H1 (cell line): Measurements from ENCODE around the gene SLC24A3. TPM values are rescaled to one million over a fixed set of nuclear protein-coding genes. Genes with fewer than 3 reads are reported as not detected.

Experiments used
- ASH2L ChIP-seq: fragments of 200-600, 300-600 bp; sonication (generic); IDR thresholded peaks from one replicate; pipeline ENCODE4 v1.7.1; 2017; ENCODE audit warnings: low read length
- CEBPB ChIP-seq: IDR thresholded peaks from 2 replicates; pipeline ENCODE4 v1.6.1; 2012; ENCODE audit warnings: low read depth, low read length
- POLR2AphosphoS5 ChIP-seq: IDR thresholded peaks from 2 replicates; pipeline ENCODE4 v1.6.1; 2011; ENCODE audit warnings: low read depth, low read length
- RAD21 ChIP-seq, 2 experiments: IDR thresholded peaks in 1 of 2; conservative IDR thresholded peaks in 1 of 2; 2 replicates each; pipeline ENCODE4 v1.6.1; 2011; ENCODE audit warnings: low read depth in 2 of 2, low read length in 2 of 2, improper control_type of control experiment in 1 of 2, inconsistent platforms in 1 of 2, mild to moderate bottlenecking in 1 of 2, moderate library complexity in 1 of 2
- SIX5 ChIP-seq: IDR thresholded peaks from 2 replicates; pipeline ENCODE4 v1.6.1; 2011; ENCODE audit warnings: mild to moderate bottlenecking, low read depth, low read length
- TEAD4 ChIP-seq: IDR thresholded peaks from 2 replicates; pipeline ENCODE4 v1.6.1; 2012; ENCODE audit warnings: low read depth, low read length, inconsistent platforms, mixed read lengths
- polyA plus RNA-seq, 7 experiments: library from polyadenylated mRNA; depleted of rRNA in 3 of 7; stranded (reverse) in 5 of 7; unstranded in 2 of 7; fragments of >200 nt in 5 of 7; fragments of 200-250 nt in 2 of 7; gene quantifications; 1 replicate in 5 of 7; 2 replicates in 1 of 7; 4 replicates in 1 of 7; pipeline versions ENCODE4 v1.2.1 to v1.2.3, GENCODE V29; 2011 to 2013; ENCODE audit warnings: missing spikeins in 2 of 7, mixed read lengths in 2 of 7
- total RNA-seq: library from RNA; stranded (reverse); fragmentation: NEBNext Ultra II Directional; extraction: Animal tissue kit (Norgen Biotek cat#: 25700); gene quantifications from 2 replicates; pipeline ENCODE4 v1.2.1, GENCODE V29; 2021

The SLC24A3 gene
- total and polyA plus RNA-seq, 2 of the 8 experiments (the other 6 are each of a cell fraction or from before 2014, with no cell fraction given), result 4.5 to 6.3 TPM

GRCh38 chr20:19448632-19449031 lies 236.2 kb downstream of the SLC24A3 start (continued):
- no peak for TF ChIP-seq CEBPB
- no peak for TF ChIP-seq TEAD4
- no peak for TF ChIP-seq POLR2AphosphoS5
- no peak for TF ChIP-seq RAD21 (IDR thresholded peaks at IDR 0.05 in 1 of 2, conservative IDR thresholded peaks at IDR 0.05 in 1 of 2; ENCODE audit: low read depth in 2 of 2, low read length in 2 of 2)
- TF ChIP-seq ASH2L, result no peak
- TF ChIP-seq SIX5, result no peak
